ENCODE measurements around the gene G3BP1.
A peak's percentile ranks its signal among the peaks of the same experiment; 100 is the strongest.
"Not testable (repeated sequence)": the region's sequence is repeated elsewhere in the genome, so short reads cannot be mapped to it uniquely, and the experiment has no call there.

The G3BP1 gene

GRCh38 chr5:151800532-151800931 is 28.8 kb downstream of the G3BP1 start:
- DNase-seq: no peak

GRCh38 chr5:151805414-151806223 is 33.9 kb downstream of the G3BP1 start:
- no peak for DNase-seq

DNA sequence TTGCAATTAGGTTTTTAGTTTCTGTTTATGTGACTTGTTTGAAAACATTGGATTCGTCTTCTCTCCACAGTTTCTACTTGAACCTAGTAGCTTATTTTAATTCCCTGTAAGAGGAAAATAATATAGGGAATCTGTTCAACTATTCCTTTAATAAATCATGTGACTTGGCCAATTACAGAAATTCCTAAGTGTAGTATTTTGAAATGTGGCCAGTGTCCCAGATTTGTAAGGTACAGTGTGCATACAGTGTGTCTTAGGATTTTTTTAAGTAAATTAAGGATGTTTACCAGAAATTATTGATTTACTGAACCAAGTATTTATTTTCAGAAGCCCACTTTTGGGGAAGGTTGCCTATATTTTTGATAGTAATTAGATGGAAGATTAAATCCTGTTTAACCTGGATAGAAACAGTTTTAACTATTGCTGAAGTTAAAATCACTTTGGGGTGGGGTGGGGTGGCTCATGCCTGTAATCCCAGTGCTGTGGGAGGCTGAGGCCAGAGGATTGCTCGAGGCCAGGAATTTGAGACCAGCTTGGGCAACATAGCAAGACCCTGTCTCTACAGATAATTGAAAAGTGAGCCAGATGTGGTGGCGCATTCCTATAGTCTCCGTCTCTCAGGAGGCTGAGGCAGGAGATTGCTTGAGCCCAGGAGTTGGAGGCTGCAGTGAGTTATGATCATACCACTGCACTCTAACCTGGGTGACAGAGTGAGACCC is 36.9 kb downstream of the G3BP1 start:
- no peak for DNase-seq

GRCh38 chr5:151810449-151810848 is 38.7 kb downstream of the G3BP1 start:
- no peak for DNase-seq

GRCh38 chr5:151810897-151811296 is 39.1 kb downstream of the G3BP1 start:
- DNase-seq: no peak

- no peak for DNase-seq
Measured at GRCh38 chr5:151811593-151812321, 40.0 kb downstream of the G3BP1 start.

GRCh38 chr5:151812757-151813309 is 41.1 kb downstream of the G3BP1 start:
- DNase-seq: no peak

GRCh38 chr5:151815051-151815450 is 43.3 kb downstream of the G3BP1 start:
- DNase-seq: no peak

- DNase-seq: no peak
Measured at GRCh38 chr5:151819830-151820229, 48.1 kb downstream of the G3BP1 start.

DNA sequence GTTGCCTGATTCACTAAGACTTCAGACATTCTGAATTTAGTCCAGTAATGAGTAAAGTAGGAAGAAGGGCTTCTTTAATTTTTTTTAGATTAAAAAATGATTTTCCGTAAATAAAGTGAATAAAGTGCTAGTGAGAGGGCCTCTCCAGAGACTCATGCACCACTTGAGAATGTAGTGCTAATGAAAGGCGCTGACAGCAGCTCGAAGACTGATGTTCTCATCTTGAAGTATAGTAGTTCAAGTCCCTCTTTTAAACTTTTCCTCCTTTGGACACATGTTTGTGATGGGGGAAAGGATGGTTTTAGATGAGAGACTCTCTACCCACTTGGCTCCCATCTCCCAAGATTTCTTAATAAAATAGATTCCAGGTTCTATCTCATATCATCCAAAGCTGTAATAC is 48.5 kb downstream of the G3BP1 start:
- no peak for DNase-seq

- no peak for DNase-seq
Measured at GRCh38 chr5:151820903-151821302, 49.1 kb downstream of the G3BP1 start.

GRCh38 chr5:151822141-151822540 is 50.4 kb downstream of the G3BP1 start:
- no peak for DNase-seq

- DNase-seq: peak; percentile 7 to 10
Measured at GRCh38 chr5:151825445-151825844, 53.7 kb downstream of the G3BP1 start.

DNA sequence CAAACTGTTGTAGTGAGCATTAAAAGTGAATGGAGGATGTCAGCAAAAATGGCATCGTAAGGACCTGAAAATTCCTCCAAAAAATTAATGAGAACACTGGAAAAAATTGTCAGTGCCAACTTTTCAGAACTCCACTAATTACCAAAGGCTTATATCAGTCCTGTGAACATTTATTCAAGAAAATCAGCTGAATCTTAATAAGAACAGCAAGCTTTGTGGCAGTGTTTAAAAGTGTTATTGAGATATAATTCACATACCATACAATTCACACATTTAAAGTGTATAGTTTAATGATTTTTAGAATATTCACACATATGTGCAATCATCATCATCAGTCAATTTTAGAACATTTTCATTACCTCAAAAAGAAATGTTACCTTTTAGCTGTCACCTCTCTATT is 57.6 kb downstream of the G3BP1 start:
- DNase-seq: no peak

GRCh38 chr5:151832843-151833242 is 61.1 kb downstream of the G3BP1 start:
- not testable (repeated sequence) for DNase-seq

DNA sequence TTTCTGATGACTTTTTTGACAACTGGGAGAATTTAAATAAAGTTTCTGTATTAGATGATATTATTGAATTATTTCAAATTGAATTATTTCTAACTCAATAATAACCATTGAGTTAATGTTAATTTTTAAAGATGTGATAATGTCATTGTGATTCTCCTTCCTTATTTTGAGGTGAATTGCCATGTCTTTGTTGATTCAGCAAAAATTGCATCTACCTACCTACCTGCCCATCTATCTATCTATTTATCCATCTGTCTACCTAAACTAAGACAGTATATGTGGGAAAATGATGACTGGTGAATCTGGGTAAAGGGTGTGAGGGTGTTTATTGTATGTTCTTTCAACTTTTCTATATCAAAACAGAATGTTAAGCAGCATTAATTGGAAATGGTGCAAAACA is 75.0 kb downstream of the G3BP1 start:
- no peak for DNase-seq

- no peak for DNase-seq
Measured at GRCh38 chr5:151847871-151848270, 76.1 kb downstream of the G3BP1 start.

- DNase-seq: no peak
Measured at GRCh38 chr5:151855701-151856100, 83.9 kb downstream of the G3BP1 start.

DNA sequence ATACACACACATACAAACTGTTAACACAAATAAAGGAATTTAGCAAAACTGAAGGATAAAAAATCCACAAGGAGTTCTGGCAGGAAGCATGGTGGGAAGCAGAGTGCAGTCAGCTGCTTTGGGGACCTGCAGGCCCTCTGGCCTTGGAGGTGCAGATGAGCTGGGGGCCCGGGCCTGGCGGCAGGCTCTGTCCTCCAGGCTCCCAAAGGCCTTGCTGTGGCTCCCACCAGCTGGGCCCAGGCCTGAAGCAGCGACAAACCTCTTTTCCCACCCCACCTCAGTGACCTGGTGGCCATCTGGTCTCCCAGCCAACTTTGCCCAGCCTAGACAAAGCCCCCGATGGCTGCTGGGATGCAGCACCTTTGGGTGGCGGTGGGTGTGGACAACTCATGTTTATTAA is 85.1 kb downstream of the G3BP1 start:
- DNase-seq: no peak

GRCh38 chr5:151860867-151861266 is 89.1 kb downstream of the G3BP1 start:
- not testable (repeated sequence) for DNase-seq
